ENCODE data around the gene SLC38A6.

SLC38A6 gene

DNA sequence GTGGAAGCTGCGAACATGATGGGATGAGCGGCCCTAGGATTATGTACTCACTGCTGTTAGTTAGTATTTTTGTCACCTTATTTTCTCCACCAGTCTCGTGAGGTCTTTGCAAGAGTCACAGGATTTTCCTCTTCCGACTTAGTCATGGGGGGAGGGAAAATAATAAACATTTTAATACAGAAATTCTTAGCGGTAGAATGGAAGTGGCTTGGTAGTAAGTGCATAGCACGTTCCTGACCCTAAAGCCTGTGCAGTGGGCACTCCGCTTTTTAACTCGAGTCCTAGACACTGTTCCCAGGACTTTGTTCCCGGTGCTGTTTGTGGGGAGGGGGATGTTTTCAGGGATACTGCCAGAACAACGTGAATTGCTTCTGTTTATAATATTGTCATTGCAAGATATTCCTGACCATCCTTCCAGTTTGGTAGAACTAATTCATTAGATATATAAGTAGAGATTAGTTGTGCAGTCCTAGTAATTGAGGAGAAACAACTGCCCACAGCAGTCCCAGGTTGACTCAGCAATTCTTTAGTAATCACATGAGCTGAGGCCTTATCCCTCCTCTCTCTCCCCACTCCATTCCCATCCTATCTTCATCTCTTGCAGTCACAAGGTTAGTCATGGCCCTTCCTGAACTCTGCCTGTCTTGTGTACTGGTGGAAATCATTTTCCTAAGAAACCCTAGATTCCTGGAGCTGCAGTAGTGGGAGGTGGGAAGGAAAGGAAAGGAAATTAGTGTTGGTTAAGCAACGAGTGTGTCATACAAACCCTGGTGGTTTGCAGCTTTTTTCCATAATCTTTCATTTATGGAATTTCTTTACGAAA is 799 bp downstream of the SLC38A6 start:
- DNase-seq, result no peak

GRCh38 chr14:60984196-60984595 is 3.2 kb downstream of the SLC38A6 start:
- no peak for DNase-seq

- no peak for DNase-seq
These were observed 5.5 kb downstream of the SLC38A6 start for GRCh38 chr14:60986500-60986899.

DNA sequence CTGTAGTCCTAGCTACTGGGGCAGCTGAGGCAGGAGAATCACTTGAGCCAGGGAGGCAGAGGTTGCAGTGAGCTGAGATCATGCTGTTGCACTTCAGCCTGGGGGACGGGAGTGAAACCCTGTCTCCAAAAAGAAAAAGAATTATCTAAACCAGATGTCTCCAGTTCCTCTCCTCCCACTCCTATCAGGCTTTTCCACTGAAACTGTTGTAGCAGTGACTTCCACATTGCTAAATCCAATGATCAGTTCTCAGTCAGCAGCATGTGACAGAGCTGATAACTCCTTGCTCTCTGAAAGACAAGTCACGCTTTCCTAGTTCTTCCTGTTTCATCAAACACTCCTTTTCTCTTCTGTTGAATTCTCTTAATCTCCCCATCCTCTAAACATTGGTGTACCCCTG is 8.6 kb downstream of the SLC38A6 start:
- no peak for DNase-seq

- DNase-seq, result no peak
These were observed 17.6 kb downstream of the SLC38A6 start for GRCh38 chr14:60998617-60999016.

GRCh38 chr14:60999536-60999935 is 18.5 kb downstream of the SLC38A6 start:
- no peak for DNase-seq

DNA sequence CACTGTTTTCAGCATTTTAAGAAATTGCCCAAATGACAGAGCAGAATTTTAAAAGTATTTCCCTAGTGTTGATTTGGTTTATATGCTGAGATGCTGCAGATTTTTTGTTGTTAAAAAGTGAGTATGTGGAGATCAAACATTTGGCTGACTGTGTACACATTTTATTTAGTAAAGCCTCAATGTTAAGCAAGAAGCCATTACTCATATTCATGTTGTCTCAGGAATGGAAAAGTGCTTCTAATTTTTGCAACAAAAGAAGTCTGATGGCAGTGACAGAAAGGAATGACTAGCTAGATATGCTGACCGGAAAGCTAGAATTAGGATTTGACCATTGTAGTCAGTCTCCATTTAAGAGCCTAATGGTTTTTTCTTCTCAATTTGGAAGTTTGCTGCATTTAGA is 22.5 kb downstream of the SLC38A6 start:
- no peak for DNase-seq

GRCh38 chr14:61019537-61019936 is 38.5 kb downstream of the SLC38A6 start:
- no peak for DNase-seq

DNA sequence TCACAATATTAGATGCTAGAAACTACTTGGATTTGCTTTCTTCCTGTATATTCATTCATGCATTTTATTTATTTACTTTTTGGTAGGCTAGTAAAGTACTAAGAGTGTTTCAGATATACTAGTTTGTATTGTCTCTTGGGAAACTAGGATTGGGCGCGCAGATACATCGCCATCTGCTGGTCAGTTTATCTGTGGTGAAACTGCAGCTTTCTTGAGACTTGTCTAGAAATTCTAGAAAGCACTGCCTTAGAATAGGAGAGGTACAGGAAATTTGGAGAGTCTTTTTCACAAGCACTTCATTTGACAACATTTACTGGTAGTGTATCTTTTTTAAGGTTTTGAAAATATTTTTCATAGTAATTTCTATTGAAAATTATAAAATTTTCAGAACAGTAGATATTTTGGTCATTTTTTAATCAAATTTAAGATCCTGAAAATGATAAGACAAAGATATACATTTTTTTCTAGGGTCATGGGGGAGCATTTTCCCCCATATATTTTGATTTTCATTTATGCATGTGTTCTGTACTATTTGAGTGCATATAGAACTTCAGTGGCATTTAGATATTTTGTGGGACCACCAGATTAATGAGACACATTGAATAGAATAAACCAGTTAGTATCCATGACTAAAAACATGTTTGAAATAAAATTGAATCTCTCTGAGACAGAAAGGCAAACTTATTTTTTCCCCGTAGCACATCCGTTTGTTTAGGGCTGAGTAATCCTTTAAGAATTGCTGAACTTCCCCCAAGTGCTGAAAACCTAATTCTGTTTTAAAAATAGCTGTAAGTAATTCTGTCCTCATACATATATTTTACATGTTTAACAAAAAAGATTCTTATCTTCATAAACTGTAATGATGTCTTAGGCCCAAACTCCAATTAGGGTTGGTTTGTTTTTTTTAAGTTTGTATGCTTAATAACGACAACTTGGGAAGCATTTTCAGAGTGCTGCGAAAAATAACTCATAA is 44.5 kb downstream of the SLC38A6 start:
- DNase-seq, result peak; percentile 45

- no peak for DNase-seq
These were observed 45.5 kb downstream of the SLC38A6 start for GRCh38 chr14:61026526-61026925.

DNA sequence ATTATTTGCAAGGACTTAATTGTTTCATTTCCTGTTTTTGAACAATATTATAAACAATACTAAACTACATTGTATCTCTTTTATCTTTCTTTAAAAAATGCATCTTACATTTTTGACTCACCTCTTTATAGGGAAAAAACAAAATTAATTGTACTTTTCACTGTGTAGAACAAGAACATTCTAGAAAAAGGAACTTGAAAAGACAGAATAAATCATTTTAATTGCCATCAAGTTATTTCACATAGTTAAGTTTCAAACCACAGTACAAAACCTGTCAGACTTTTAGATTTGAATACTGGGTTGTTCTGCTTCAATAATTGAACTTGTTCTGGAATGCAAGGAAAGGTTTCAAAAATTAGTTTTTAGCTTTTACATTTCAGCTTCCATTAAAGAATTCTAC is 50.0 kb downstream of the SLC38A6 start:
- no peak for DNase-seq

- no peak for DNase-seq
These were observed 52.0 kb downstream of the SLC38A6 start for GRCh38 chr14:61033054-61033453.

DNA sequence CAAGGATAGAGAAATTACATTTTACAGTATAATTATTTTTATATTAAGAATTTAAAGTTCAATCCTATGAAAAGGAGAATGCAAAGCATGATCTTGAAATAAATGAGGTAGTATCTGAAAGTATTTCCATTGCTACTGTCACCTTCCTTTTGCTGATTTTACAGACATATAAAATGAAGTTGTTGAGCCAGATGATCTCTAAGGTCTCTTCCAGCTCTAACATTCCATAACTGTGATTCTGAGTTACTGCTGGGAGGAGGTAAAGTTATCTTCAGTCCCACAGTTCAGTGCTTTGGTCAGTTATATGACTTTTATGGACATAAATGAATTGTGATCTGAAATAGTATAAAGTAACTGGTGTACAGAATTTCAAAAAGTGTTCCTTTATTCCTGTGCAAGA is 52.8 kb downstream of the SLC38A6 start:
- DNase-seq, result no peak

GRCh38 chr14:61034416-61035120 is 53.5 kb downstream of the SLC38A6 start:
- DNase-seq, result no peak

DNA sequence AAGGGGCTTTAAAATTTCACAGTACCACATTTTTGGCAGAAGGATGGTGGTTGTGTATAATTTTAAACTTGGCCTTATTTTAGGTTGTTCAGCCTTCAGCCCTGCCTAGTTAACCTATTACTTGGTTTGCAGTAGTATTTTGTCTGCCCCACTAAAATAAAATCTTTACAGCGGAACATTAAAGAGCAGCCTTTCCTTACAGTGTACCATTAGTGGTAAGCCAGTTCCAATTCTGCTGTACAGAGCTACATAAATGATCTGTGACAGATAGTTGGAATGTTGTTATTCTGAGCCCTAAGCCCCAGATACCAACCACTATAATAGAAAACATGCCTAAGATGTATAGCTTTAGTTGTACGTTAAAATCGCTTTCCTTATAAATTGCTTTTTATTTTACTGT is 56.2 kb downstream of the SLC38A6 start:
- no peak for DNase-seq

DNA sequence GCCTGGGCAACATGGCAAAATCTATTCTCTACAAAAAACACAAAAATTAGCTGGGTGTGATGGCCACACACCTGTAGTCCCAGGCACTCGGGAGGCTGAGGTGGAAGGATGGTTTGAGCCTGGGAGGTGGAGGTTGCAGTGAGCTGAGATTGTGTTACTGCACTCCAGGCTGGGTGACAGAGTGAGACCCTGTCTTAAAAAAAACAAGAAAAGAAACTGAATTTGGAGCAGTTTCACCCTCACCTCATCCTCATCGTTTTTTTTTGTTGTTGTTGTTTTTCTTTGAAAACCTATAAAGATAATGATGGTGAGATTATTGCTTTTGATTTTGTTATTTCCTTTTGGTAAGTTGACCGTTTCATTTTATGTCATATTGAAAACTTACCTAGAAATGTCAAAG is 60.7 kb downstream of the SLC38A6 start:
- no peak for DNase-seq

DNA sequence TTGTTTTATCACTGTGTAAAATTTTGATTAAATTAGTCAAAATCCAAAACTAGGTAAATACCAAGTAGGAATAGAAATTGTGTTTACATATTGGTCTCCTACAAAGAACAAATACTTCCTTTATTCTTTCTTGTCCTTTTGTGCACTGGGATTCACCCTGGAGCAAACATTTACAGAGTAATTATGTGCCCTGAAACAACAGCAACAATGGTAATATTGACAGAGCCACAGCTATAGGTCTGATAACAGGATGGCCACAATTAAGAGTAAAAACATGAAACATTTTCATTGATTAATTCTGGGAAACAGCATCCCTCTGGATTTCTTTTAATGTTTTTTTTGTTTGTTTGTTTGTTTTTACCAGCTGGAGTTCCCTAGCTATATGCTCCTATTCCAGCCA is 61.2 kb downstream of the SLC38A6 start:
- no peak for DNase-seq

DNA sequence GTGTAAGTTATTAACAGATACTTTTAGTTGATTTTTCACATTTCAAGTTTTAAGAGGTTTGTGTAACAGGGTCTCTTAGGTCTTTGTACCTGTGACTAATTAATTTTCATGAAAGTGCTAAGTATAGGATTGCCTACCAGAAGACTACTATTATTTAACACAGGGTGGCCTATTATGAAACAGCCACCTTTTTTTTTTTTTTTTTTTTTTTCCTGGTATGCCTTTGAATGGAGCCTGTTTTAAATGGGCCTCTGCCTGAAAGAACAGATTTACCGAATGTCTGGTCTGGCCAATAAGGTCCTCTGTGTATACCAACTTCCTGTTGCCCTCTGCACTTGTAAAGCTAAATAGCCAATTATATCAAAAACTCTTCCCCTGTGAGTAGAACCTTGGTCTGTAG is 62.5 kb downstream of the SLC38A6 start:
- no peak for DNase-seq

GRCh38 chr14:61047021-61047420 is 66.0 kb downstream of the SLC38A6 start:
- DNase-seq, result no peak

GRCh38 chr14:61048640-61049039 is 67.6 kb downstream of the SLC38A6 start:
- DNase-seq, result no peak

- no peak for DNase-seq
These were observed 69.4 kb downstream of the SLC38A6 start for GRCh38 chr14:61050417-61050816.

- DNase-seq, result no peak
These were observed 70.0 kb downstream of the SLC38A6 start for GRCh38 chr14:61051051-61051450.

DNA sequence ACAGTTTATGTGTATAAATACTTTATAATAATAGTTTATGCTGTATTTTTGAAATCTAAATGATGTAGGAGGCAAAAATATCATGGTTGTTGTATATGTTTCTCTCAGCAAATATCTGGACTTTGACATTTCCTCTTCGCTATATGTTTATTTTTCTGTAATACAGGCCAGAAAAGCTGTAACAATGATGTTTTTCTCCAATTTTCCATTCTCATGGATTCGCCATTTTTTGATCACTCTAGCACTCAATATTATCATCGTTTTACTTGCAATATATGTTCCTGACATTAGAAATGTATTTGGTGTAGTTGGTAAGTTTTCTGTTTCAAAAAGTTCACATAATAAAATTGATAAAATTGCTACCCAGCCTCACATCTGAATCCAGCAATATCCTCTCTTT is 70.6 kb downstream of the SLC38A6 start:
- no peak for DNase-seq
